ENCODE results near the gene MAP3K12. TPM values are rescaled to one million over a fixed set of nuclear protein-coding genes. Genes with fewer than 3 reads are reported as not detected.
"Not testable (repeated sequence)": the region's sequence is repeated elsewhere in the genome, so short reads cannot be mapped to it uniquely, and the experiment has no call there.

Gene MAP3K12
- total RNA-seq, 4 donors from 2014 or later = 4.8 to 14.0 (median 5.9) TPM

- Histone ChIP-seq H3K27me3 (no peaks in the 10 kb centered on the region), H3K4me1 (peaks cover 37% of the 10 kb centered on the region), H3K27ac (no peak overlapping the region), H3K9me3 (no peaks in the 10 kb centered on the region), H3K36me3 (peaks cover 43% of the 10 kb centered on the region), H3K4me3 (no peak overlapping the region)
- TF ChIP-seq EP300 (IDR thresholded peaks at IDR 0.05) = no peak
- no peak for TF ChIP-seq POLR2A (IDR thresholded peaks at IDR 0.05)
- no peak for TF ChIP-seq CTCF (IDR thresholded peaks at IDR 0.05)
- TF ChIP-seq POLR2AphosphoS5 (IDR thresholded peaks at IDR 0.05) = no peak
- WGBS = 90% methylated on average over 4 of the region's 4 CpGs
- no peak for DNase-seq (ENCODE audit: low spot score in 2 of 2)
These were observed 55.3 kb downstream of the MAP3K12 start for GRCh38 chr12:53443955-53444354.

GRCh38 chr12:53441040-53441833 is 58.0 kb downstream of the MAP3K12 start, which contains the start of gene PRR13:
Gene PRR13, plus strand, starts transcription at chr12:53441734. Its CDS starts 981 bp downstream, at chr12:53442715.
- Histone ChIP-seq H3K9me3 (no peaks in the 10 kb centered on the region), H3K4me1 (peaks cover 37% of the 10 kb centered on the region), H3K36me3 (peaks cover 23% of the 10 kb centered on the region), H3K27ac (peak within 1 kb of the TSS; percentile 93), H3K4me3 (peak within 1 kb of the TSS; percentile 66), H3K27me3 (no peaks in the 10 kb centered on the region)
- TF ChIP-seq EP300 (IDR thresholded peaks at IDR 0.05) (no peak), POLR2AphosphoS5 (IDR thresholded peaks at IDR 0.05) (peak; percentile 42 to 97 (median 85)), POLR2A (IDR thresholded peaks at IDR 0.05) (peak; percentile 91 to 95), CTCF (IDR thresholded peaks at IDR 0.05) (no peak)
- DNase-seq (ENCODE audit: low spot score in 2 of 2) = peak; percentile 99
- WGBS = 2% methylated on average over 31 of the region's 31 CpGs

GRCh38 chr12:53439582-53439981 is 59.7 kb downstream of the MAP3K12 start:
- H3K9me3 ChIP-seq; H3K36me3 ChIP-seq; H3K4me3 ChIP-seq; DNase-seq (ENCODE audit: low spot score in 2 of 2); H3K27me3 ChIP-seq; H3K27ac ChIP-seq: not testable (repeated sequence)
- H3K4me1 ChIP-seq = peaks cover 27% of the 10 kb centered on the region

GRCh38 chr12:53435326-53435725 is 63.9 kb downstream of the MAP3K12 start:
- not testable (repeated sequence) for H3K27ac ChIP-seq; H3K36me3 ChIP-seq; H3K9me3 ChIP-seq; DNase-seq (ENCODE audit: low spot score in 2 of 2); H3K27me3 ChIP-seq; H3K4me1 ChIP-seq; H3K4me3 ChIP-seq
- 95% methylated on average over 8 of the region's 9 CpGs for WGBS

- H3K9me3 ChIP-seq = no peaks in the 10 kb centered on the region
- H3K27me3 ChIP-seq = no peaks in the 10 kb centered on the region
- H3K36me3 ChIP-seq = no peaks in the 10 kb centered on the region
- H3K4me3 ChIP-seq = no peak overlapping the region
- H3K4me1 ChIP-seq = no peaks in the 10 kb centered on the region
- no peak for TF ChIP-seq EP300 (IDR thresholded peaks at IDR 0.05)
- TF ChIP-seq POLR2AphosphoS5 (IDR thresholded peaks at IDR 0.05) = no peak
- TF ChIP-seq CTCF (IDR thresholded peaks at IDR 0.05) = no peak
- TF ChIP-seq POLR2A (IDR thresholded peaks at IDR 0.05) = no peak
- no peak overlapping the region for H3K27ac ChIP-seq
- WGBS = 76% methylated on average over 7 of the region's 7 CpGs
- DNase-seq (ENCODE audit: low spot score in 2 of 2) = no peak
These were observed 68.1 kb downstream of the MAP3K12 start for GRCh38 chr12:53431187-53431586.

GRCh38 chr12:53430116-53430515 is 69.1 kb downstream of the MAP3K12 start:
- no peak for DNase-seq (ENCODE audit: low spot score in 2 of 2)
- 93% methylated on average over 5 of the region's 5 CpGs for WGBS
- Histone ChIP-seq H3K4me3 (no peak overlapping the region), H3K4me1 (no peaks in the 10 kb centered on the region), H3K36me3 (no peaks in the 10 kb centered on the region), H3K27me3 (no peaks in the 10 kb centered on the region), H3K27ac (no peak overlapping the region), H3K9me3 (no peaks in the 10 kb centered on the region)
- TF ChIP-seq POLR2A (IDR thresholded peaks at IDR 0.05) (no peak), CTCF (IDR thresholded peaks at IDR 0.05) (no peak), EP300 (IDR thresholded peaks at IDR 0.05) (no peak), POLR2AphosphoS5 (IDR thresholded peaks at IDR 0.05) (no peak)

Other genes starting within 250 kb of the MAP3K12 start
- 10 to 100 TPM in 1 of 4 donors, 1 to 10 TPM in 3; 5.7 to 10.6 (median 6.1) TPM for gene ESPL1, start 231.2 kb downstream of the MAP3K12 start, total RNA-seq
- gene PFDN5, start 203.9 kb downstream of the MAP3K12 start, total RNA-seq = 100 to 1,000 TPM; 457 to 612 (median 511) TPM
- 10 to 100 TPM; 38.2 to 54.6 (median 46.3) TPM for gene MYG1, start 199.8 kb downstream of the MAP3K12 start, total RNA-seq
- 10 to 100 TPM; 35.9 to 72.9 (median 52.5) TPM for gene AAAS, start 177.8 kb downstream of the MAP3K12 start, total RNA-seq
- gene SP7, start 163.1 kb downstream of the MAP3K12 start, total RNA-seq = not detected
- gene SP1, start 119.3 kb downstream of the MAP3K12 start, total RNA-seq = 100 to 1,000 TPM in 3 of 4 donors, 10 to 100 TPM in 1; 82.5 to 122 (median 111) TPM
- under 1 TPM in 1 of 4 donors, not detected in 3; 0.23 TPM for gene AMHR2, start 75.6 kb downstream of the MAP3K12 start, total RNA-seq
- gene PRR13, start 57.7 kb downstream of the MAP3K12 start, total RNA-seq = 10 to 100 TPM; 40.7 to 77.9 (median 57.4) TPM
- gene PCBP2, start 47.4 kb downstream of the MAP3K12 start, total RNA-seq = 100 to 1,000 TPM; 480 to 803 (median 584) TPM
- 10 to 100 TPM; 25.5 to 42.0 (median 28.6) TPM for gene TARBP2, start 1.8 kb upstream of the MAP3K12 start, total RNA-seq
- gene NPFF, start 8.0 kb upstream of the MAP3K12 start, total RNA-seq = not detected
- 10 to 100 TPM; 26.7 to 60.7 (median 40.5) TPM for gene ATF7, start 126.9 kb upstream of the MAP3K12 start, total RNA-seq
- 100 to 1,000 TPM; 232 to 381 (median 315) TPM for gene ATP5MC2, start 176.6 kb upstream of the MAP3K12 start, total RNA-seq
- 100 to 1,000 TPM; 287 to 729 (median 317) TPM for gene CALCOCO1, start 228.0 kb upstream of the MAP3K12 start, total RNA-seq

All from suprapubic skin (tissue), 4 donors.